DND-41 (cell line): ENCODE results near the gene TMED4.

Experiments used
- ATAC-seq: fragments of 200-7000 bp; cut with Tn5 transposase; 3 replicates; pipeline ENCODE4 v1.9.1; 2021; ENCODE audit warnings: low read depth; ENCODE audit not compliant: insufficient read depth
- DNase-seq: peaks from one replicate; pipeline ENCODE4 v3.0.0-alpha.2; 2020
- H2AFZ ChIP-seq: 2 replicates; pipeline ENCODE4 v1.6.0; 2012; ENCODE audit warnings: low read depth, low read length
- H3K27ac ChIP-seq: 2 replicates; pipeline ENCODE4 v1.5.1; 2012; ENCODE audit warnings: low read length, inconsistent platforms
- H3K27me3 ChIP-seq: fragments of 200-600 bp; sonication (generic); 2 replicates; pipeline ENCODE4 v1.6.0; 2012; ENCODE audit warnings: low read length, mild to moderate bottlenecking, inconsistent platforms; ENCODE audit not compliant: insufficient read depth, poor library complexity
- H3K36me3 ChIP-seq: 2 replicates; pipeline ENCODE4 v1.5.1; 2012; ENCODE audit warnings: low read length, inconsistent platforms; ENCODE audit not compliant: insufficient read depth
- H3K4me1 ChIP-seq: 2 replicates; pipeline ENCODE4 v1.5.1; 2012; ENCODE audit warnings: mild to moderate bottlenecking, low read length; ENCODE audit not compliant: insufficient read depth
- H3K4me2 ChIP-seq: 2 replicates; pipeline ENCODE4 v1.6.0; 2012; ENCODE audit warnings: mild to moderate bottlenecking, moderate library complexity, low read length, inconsistent platforms; ENCODE audit not compliant: insufficient read depth
- H3K4me3 ChIP-seq, 2 experiments: fragments of 200-600 bp in 1 of 2; shearing (Covaris generic) in 1 of 2; 2 replicates each; pipeline ENCODE4 v1.5.1; 2012 to 2016; ENCODE audit warnings: inconsistent platforms in 2 of 2, low read length in 2 of 2, mild to moderate bottlenecking in 2 of 2, low read depth in 1 of 2, moderate library complexity in 1 of 2
- H3K79me2 ChIP-seq: 2 replicates; pipeline ENCODE4 v1.6.0; 2012; ENCODE audit warnings: low read length, inconsistent platforms; ENCODE audit not compliant: insufficient read depth
- H3K9ac ChIP-seq: 2 replicates; pipeline ENCODE4 v1.6.0; 2012; ENCODE audit warnings: low read depth, mild to moderate bottlenecking, inconsistent platforms, low read length, moderate library complexity
- H3K9me3 ChIP-seq: 2 replicates; pipeline ENCODE4 v1.5.1; 2012; ENCODE audit warnings: low read length, moderate library complexity, mild to moderate bottlenecking, inconsistent platforms; ENCODE audit not compliant: insufficient read depth, severe bottlenecking
- H4K20me1 ChIP-seq: 2 replicates; pipeline ENCODE4 v1.6.0; 2012; ENCODE audit warnings: low read length; ENCODE audit not compliant: insufficient read depth
- CTCF ChIP-seq: IDR thresholded peaks from 2 replicates; pipeline ENCODE4 v1.5.1; 2012; ENCODE audit warnings: borderline replicate concordance, low read length, moderate library complexity, mild to moderate bottlenecking; ENCODE audit not compliant: poor library complexity, severe bottlenecking; ENCODE audit errors: extremely low read depth
- EZH2 ChIP-seq: IDR thresholded peaks from 3 replicates; pipeline ENCODE4 v1.6.1; 2012; ENCODE audit warnings: borderline replicate concordance, low read depth, mild to moderate bottlenecking, moderate library complexity, low read length, inconsistent platforms; ENCODE audit not compliant: severe bottlenecking

Gene TMED4

GRCh38 chr7:44575054-44575453 lies 7.0 kb downstream of the TMED4 start:
- no peaks in the 10 kb centered on the region for H3K9me3 ChIP-seq
- peak overlapping the region; percentile 95 for H3K4me2 ChIP-seq
- peaks cover 64% of the 10 kb centered on the region for H3K36me3 ChIP-seq
- H3K27ac ChIP-seq = no peak overlapping the region
- no peaks in the 10 kb centered on the region for H3K27me3 ChIP-seq
- H3K4me3 ChIP-seq = peak overlapping the region in 1 of 2 experiments; percentile 78; a peak in 2 of 4 replicates
- H3K4me1 ChIP-seq = peaks cover 41% of the 10 kb centered on the region
- H2AFZ ChIP-seq = no peak overlapping the region
- TF ChIP-seq EZH2 = no peak
- H4K20me1 ChIP-seq = no peaks in the 10 kb centered on the region; the same call in 1 of the 2 replicates
- ATAC-seq (no peak), DNase-seq (no peak)
- H3K9ac ChIP-seq = peak overlapping the region; percentile 87; the same call in 1 of the 2 replicates
- peaks cover 60% of the 10 kb centered on the region for H3K79me2 ChIP-seq

GRCh38 chr7:44574287-44574872 lies 7.7 kb downstream of the TMED4 start:
- Histone ChIP-seq H3K9ac (peak overlapping the region; percentile 87), H3K36me3 (peaks cover 64% of the 10 kb centered on the region), H4K20me1 (peaks cover 6% of the 10 kb centered on the region; the same call in 1 of the 2 replicates), H3K27me3 (no peaks in the 10 kb centered on the region), H3K4me2 (peak overlapping the region; percentile 95), H3K9me3 (no peaks in the 10 kb centered on the region), H3K79me2 (peaks cover 53% of the 10 kb centered on the region), H3K4me1 (peaks cover 34% of the 10 kb centered on the region), H3K4me3 (peak overlapping the region; percentile 78 to 82; a peak in 3 of 4 replicates), H3K27ac (peak overlapping the region; percentile 88), H2AFZ (peak overlapping the region; percentile 92)
- no peak for DNase-seq
- no peak for ATAC-seq
- TF ChIP-seq CTCF = no peak
- TF ChIP-seq EZH2 = no peak

- Histone ChIP-seq H3K9ac (peak within 1 kb of the TSS; percentile 87), H3K27me3 (no peaks in the 10 kb centered on the region), H3K4me2 (peak within 1 kb of the TSS; percentile 95), H3K27ac (peak within 1 kb of the TSS; percentile 88), H3K4me1 (peaks cover 32% of the 10 kb centered on the region), H3K9me3 (no peaks in the 10 kb centered on the region), H3K4me3 (peak within 1 kb of the TSS; percentile 78 to 82), H3K79me2 (peaks cover 48% of the 10 kb centered on the region), H4K20me1 (peaks cover 13% of the 10 kb centered on the region; the same call in 1 of the 2 replicates), H3K36me3 (peaks cover 64% of the 10 kb centered on the region), H2AFZ (peak within 1 kb of the TSS; percentile 92)
- TF ChIP-seq EZH2 (no peak), CTCF (no peak)
- DNase-seq (peak; percentile 94), ATAC-seq (peak; percentile 96)
Observed at GRCh38 chr7:44573464-44574286, 8.4 kb downstream of the TMED4 start, which contains the start of gene DDX56. TSS of gene DDX56 (minus strand) at chr7:44573908. CDS start at chr7:44573895, 13 bp downstream.

GRCh38 chr7:44572771-44573170 lies 9.3 kb downstream of the TMED4 start:
- H3K36me3 ChIP-seq = peaks cover 66% of the 10 kb centered on the region

More at GRCh38 chr7:44572771-44573170, 9.3 kb downstream of the TMED4 start:
- Histone ChIP-seq H3K27ac (peak overlapping the region; percentile 88), H4K20me1 (peaks cover 22% of the 10 kb centered on the region; the same call in 1 of the 2 replicates), H3K9ac (peak overlapping the region; percentile 87), H3K27me3 (no peaks in the 10 kb centered on the region), H3K79me2 (peaks cover 42% of the 10 kb centered on the region), H2AFZ (no peak overlapping the region), H3K4me3 (peak overlapping the region; percentile 78 to 82), H3K4me1 (peaks cover 32% of the 10 kb centered on the region), H3K4me2 (peak overlapping the region; percentile 95), H3K9me3 (no peaks in the 10 kb centered on the region)
- no peak for TF ChIP-seq CTCF
- TF ChIP-seq EZH2 = no peak
- DNase-seq = no peak
- ATAC-seq = no peak
